HCT116 (cell line): ENCODE results near the gene ANKIB1. TPM values are rescaled to one million over a fixed set of nuclear protein-coding genes. Genes with fewer than 3 reads are reported as not detected.

Source experiments
- ATAC-seq: fragments of 200-7000 bp; cut with Tn5 transposase; 2 replicates; pipeline ENCODE4 v1.9.1; 2020; ENCODE audit warnings: mild to moderate bottlenecking, moderate library complexity
- BruUV-seq: library from RNA; stranded (reverse); fragments of 400-500 nt; replicated peaks from 2 replicates; lab custom pipeline; 2021; lab: Mats Ljungman, UMichigan
- CTCF ChIA-PET: fragments of 300-600 bp; sonication (Branson Sonifier 250); formaldehyde crosslinking; loops from one replicate; lab custom pipeline; 2021; ENCODE audit warnings: antibody characterized with exemption; lab: Charles Lee
- POLR2A ChIA-PET: fragments of 300-600, 350-600 bp; sonication (Branson Sonifier 250); formaldehyde crosslinking; loops from one replicate; lab custom pipeline; 2021; ENCODE audit warnings: antibody characterized with exemption; lab: Charles Lee
- RAD21 ChIA-PET, 2 experiments: fragments of 300-600 bp; sonication (Branson Sonifier 250); formaldehyde crosslinking; loops; one replicate each; lab custom pipeline; 2023; ENCODE audit warnings: low total read pairs in 2 of 2; ENCODE audit not compliant: uncharacterized antibody in 2 of 2, unreplicated experiment in 2 of 2, low non-redundant PET in 1 of 2; lab: Charles Lee
- DNase-seq: peaks from one replicate; pipeline ENCODE4 v3.0.0-alpha.2; 2010; ENCODE audit warnings: low read depth, low spot score
- H2AFZ ChIP-seq: fragments of 200-600 bp; shearing (Covaris generic), sonication (generic); 2 replicates; pipeline ENCODE4 v1.6.1; 2017; ENCODE audit warnings: low read depth, mixed run types, mixed read lengths, antibody characterized with exemption, low read length; ENCODE audit not compliant: poor library complexity, severe bottlenecking
- H3K27ac ChIP-seq: 2 replicates; pipeline ENCODE4 v1.5.1; 2012; ENCODE audit warnings: low read depth, low read length
- H3K27me3 ChIP-seq: fragments of 200-600 bp; sonication (generic); 2 replicates; pipeline ENCODE4 v1.6.1; 2016; ENCODE audit warnings: mixed run types, low read length, mixed read lengths; ENCODE audit not compliant: insufficient read depth
- H3K36me3 ChIP-seq, 2 experiments: fragments of 200-500 bp in 1 of 2; fragments of 200-600 bp in 1 of 2; sonication (Bioruptor generic) in 1 of 2; sonication (generic) in 1 of 2; 2 replicates each; pipeline versions ENCODE4 v1.5.1 to v1.6.1; 2014 to 2016; ENCODE audit warnings: low read length in 2 of 2, inconsistent platforms in 1 of 2, mixed read lengths in 1 of 2, mixed run types in 1 of 2; ENCODE audit not compliant: insufficient read depth in 2 of 2, control insufficient read depth in 1 of 2
- H3K4me1 ChIP-seq, 2 experiments: fragments of 200-600 bp in 1 of 2; sonication (generic) in 1 of 2; 2 replicates each; pipeline versions ENCODE4 v1.5.1 to v1.6.1; 2012 to 2017; ENCODE audit warnings: low read length in 2 of 2, inconsistent platforms in 1 of 2, mild to moderate bottlenecking in 1 of 2, mixed read lengths in 1 of 2, mixed run types in 1 of 2, moderate library complexity in 1 of 2; ENCODE audit not compliant: insufficient read depth in 2 of 2, control insufficient read depth in 1 of 2
- H3K4me2 ChIP-seq: fragments of 200-600 bp; sonication (generic); 2 replicates; pipeline ENCODE4 v1.6.1; 2017; ENCODE audit warnings: mixed run types, low read length, mixed read lengths
- H3K4me3 ChIP-seq, 2 experiments: fragments of 200-600 bp in 1 of 2; sonication (generic) in 1 of 2; replicated peaks in 1 of 2; 2 replicates each; pipeline ENCODE4 v1.5.1; 2011 to 2016; ENCODE audit warnings: low read length in 2 of 2, control low read depth in 1 of 2, low read depth in 1 of 2, mild to moderate bottlenecking in 1 of 2, mixed read lengths in 1 of 2, mixed run types in 1 of 2
- H3K79me2 ChIP-seq: fragments of 200-600 bp; sonication (generic); 2 replicates; pipeline ENCODE4 v1.6.1; 2017; ENCODE audit warnings: mild to moderate bottlenecking, mixed run types, low read length, moderate library complexity, mixed read lengths; ENCODE audit not compliant: insufficient read depth
- H3K9ac ChIP-seq: fragments of 200-600 bp; sonication (generic); 2 replicates; pipeline ENCODE4 v1.6.1; 2016; ENCODE audit warnings: low read length, mixed read lengths
- H3K9me2 ChIP-seq: fragments of 200-600 bp; sonication (generic), shearing (Covaris generic); 2 replicates; pipeline ENCODE4 v1.6.1; 2017; ENCODE audit warnings: mixed run types, mild to moderate bottlenecking, moderate library complexity; ENCODE audit not compliant: insufficient read depth
- H3K9me3 ChIP-seq, 2 experiments: fragments of 200-500 bp in 1 of 2; fragments of 200-600 bp in 1 of 2; sonication (Bioruptor generic) in 1 of 2; sonication (generic) in 1 of 2; 2 replicates each; pipeline ENCODE4 v1.6.1; 2014 to 2017; ENCODE audit warnings: low read length in 2 of 2, mixed read lengths in 2 of 2, inconsistent platforms in 1 of 2, low read depth in 1 of 2, mild to moderate bottlenecking in 1 of 2, mixed run types in 1 of 2, moderate library complexity in 1 of 2; ENCODE audit not compliant: control insufficient read depth in 1 of 2, insufficient read depth in 1 of 2
- H4K20me1 ChIP-seq: fragments of 200-600 bp; sonication (generic), shearing (Covaris generic); 2 replicates; pipeline ENCODE4 v1.6.1; 2017; ENCODE audit warnings: mixed run types, mild to moderate bottlenecking, moderate library complexity; ENCODE audit not compliant: insufficient read depth
- ELF1 ChIP-seq: IDR thresholded peaks from 2 replicates; pipeline ENCODE4 v1.6.1; 2012; ENCODE audit warnings: low read depth, borderline replicate concordance
- FOSL1 ChIP-seq: IDR thresholded peaks from 2 replicates; pipeline ENCODE4 v1.6.1; 2012; ENCODE audit warnings: low read depth
- JUND ChIP-seq: IDR thresholded peaks from 2 replicates; pipeline ENCODE4 v1.6.1; 2012
- POLR2A ChIP-seq: IDR thresholded peaks from 2 replicates; pipeline ENCODE4 v1.7.0; 2011; ENCODE audit warnings: borderline replicate concordance; ENCODE audit not compliant: insufficient read depth, insufficient read length; ENCODE audit errors: extremely low read depth
- REST ChIP-seq: IDR thresholded peaks from 2 replicates; pipeline ENCODE4 v1.6.1; 2012; ENCODE audit warnings: low read depth
- ZBTB33 ChIP-seq: IDR thresholded peaks from 2 replicates; pipeline ENCODE4 v1.6.1; 2011; ENCODE audit warnings: mild to moderate bottlenecking, low read length, moderate library complexity; ENCODE audit not compliant: insufficient replicate concordance; ENCODE audit errors: extremely low read depth
- intact Hi-C: fragments of 100-400 bp; cut with micrococcal nuclease; formaldehyde crosslinking; loops from 2 replicates; pipeline ENCODE4 v1.10.0; 2022
- total RNA-seq: library from RNA; stranded (reverse); gene quantifications from one replicate; pipeline ENCODE4 v1.2.1, GENCODE V29; 2021; ENCODE audit not compliant: unreplicated experiment

ANKIB1 gene
- total RNA-seq, 1 experiment from 2014 or later = 41.2 TPM

GRCh38 chr7:92306153-92306552, 60.4 kb downstream of the ANKIB1 start:
- peak overlapping the region; percentile 46 for H3K4me2 ChIP-seq
- H3K9me2 ChIP-seq = no peaks in the 10 kb centered on the region
- POLR2A ChIA-PET = no interaction called here
- H3K27me3 ChIP-seq = no peaks in the 10 kb centered on the region
- H3K9me3 ChIP-seq = no peaks in the 10 kb centered on the region
- TF ChIP-seq FOSL1 (peak; percentile 22; the same call in 1 of the 2 replicates), ELF1 (no peak), REST (no peak), POLR2A (no peak), ZBTB33 (no peak), JUND (0 out of 2 replicates have a peak, but pooled peaks have one; percentile 14)
- TF ChIP-seq, all 23 proteins: peak for 2
- peak overlapping the region; percentile 36; the same call in 1 of the 2 replicates for H3K27ac ChIP-seq
- peak; percentile 45 for DNase-seq
- BruUV-seq = no TSS peak
- no peak overlapping the region for H2AFZ ChIP-seq
- peak overlapping the region in 1 of 2 experiments; percentile 14; a peak in 1 of 4 replicates for H3K4me3 ChIP-seq
- H3K36me3 ChIP-seq = 0 out of 4 replicates have a peak, but pooled peaks cover 0 to 2% of the 10 kb centered on the region in 2 experiments
- ChIA-PET RAD21 (no interaction called here), CTCF (no interaction called here)
- H3K4me1 ChIP-seq = peaks cover 7 to 30% of the 10 kb centered on the region in 2 experiments; a peak in 3 of 4 replicates
- H4K20me1 ChIP-seq = no peaks in the 10 kb centered on the region
- ATAC-seq = peak; percentile 91
- intact Hi-C loops = no loop called here
- H3K9ac ChIP-seq = no peak overlapping the region
- no peaks in the 10 kb centered on the region for H3K79me2 ChIP-seq
